ENCODE results near the gene ADTRP.

GRCh38 chr6:11763460-11764249 is 14.9 kb downstream of the ADTRP start:
- no peak for TF ChIP-seq CTCF (IDR thresholded peaks at IDR 0.05 in 2 of 3, conservative IDR thresholded peaks at IDR 0.05 in 1 of 3; ENCODE audit: control insufficient read depth in 2 of 3, extremely low read depth in 1 of 3, insufficient read depth in 1 of 3, low read depth in 3 of 3, low read length in 3 of 3)
- no peak for TF ChIP-seq POLR2A (IDR thresholded peaks at IDR 0.05; ENCODE audit: low read depth, low read length)
- no peak for TF ChIP-seq CREB1 (IDR thresholded peaks at IDR 0.05; ENCODE audit: low read depth)
- TF ChIP-seq NR2C2 (IDR thresholded peaks at IDR 0.05; ENCODE audit: borderline replicate concordance, control insufficient read depth, insufficient read length, low read depth), result no peak
- TF ChIP-seq IRF3 (IDR thresholded peaks at IDR 0.05), result no peak
- no peak for TF ChIP-seq YBX1 (IDR thresholded peaks at IDR 0.05)
- TF ChIP-seq POLR2AphosphoS5 (IDR thresholded peaks at IDR 0.05; ENCODE audit: low read length), result no peak
- TF ChIP-seq EED (IDR thresholded peaks at IDR 0.05; ENCODE audit: low read depth), result no peak
- TF ChIP-seq ETV6 (conservative IDR thresholded peaks at IDR 0.05 in 1 of 2, IDR thresholded peaks at IDR 0.05 in 1 of 2; ENCODE audit: borderline replicate concordance in 1 of 2, low read depth in 1 of 2), result no peak
- no peak for TF ChIP-seq HCFC1 (IDR thresholded peaks at IDR 0.05; ENCODE audit: low read length)
- TF ChIP-seq EZH2 (IDR thresholded peaks at IDR 0.05; ENCODE audit: borderline replicate concordance, control insufficient read depth, low read depth, low read length), result no peak
- no peak for TF ChIP-seq JUNB (IDR thresholded peaks at IDR 0.05)
